Hepatocyte (in vitro differentiated cells): ENCODE measurements around the gene FXYD2. TPM values are rescaled to one million over a fixed set of nuclear protein-coding genes. Genes with fewer than 3 reads are reported as not detected.

ENCODE experiments used
- DNase-seq: peaks from one replicate; pipeline ENCODE4 v3.0.0-alpha.2; 2016; ENCODE audit warnings: low spot score
- H2AFZ ChIP-seq: fragments of 200-600 bp; sonication (generic); 2 replicates; pipeline ENCODE4 v1.6.0; 2016; ENCODE audit warnings: antibody characterized with exemption, mild to moderate bottlenecking
- H3K27ac ChIP-seq: fragments of 200-600 bp; sonication (generic); 2 replicates; pipeline ENCODE4 v1.5.1; 2016; ENCODE audit warnings: mild to moderate bottlenecking
- H3K27me3 ChIP-seq: fragments of 200-600 bp; sonication (generic); 2 replicates; pipeline ENCODE4 v1.6.1; 2016
- H3K36me3 ChIP-seq: fragments of 200-600 bp; sonication (generic); replicated peaks from 2 replicates; pipeline ENCODE4 v1.5.1; 2016; ENCODE audit warnings: low read depth; ENCODE audit not compliant: insufficient read depth
- H3K4me1 ChIP-seq: fragments of 200-600 bp; sonication (generic); 2 replicates; pipeline ENCODE4 v1.5.1; 2016; ENCODE audit warnings: mild to moderate bottlenecking, moderate library complexity; ENCODE audit not compliant: insufficient read depth
- H3K4me2 ChIP-seq: fragments of 200-600 bp; sonication (generic); 2 replicates; pipeline ENCODE4 v1.6.0; 2016
- H3K4me3 ChIP-seq: fragments of 200-600 bp; sonication (generic); 2 replicates; pipeline ENCODE4 v1.5.1; 2016; ENCODE audit warnings: mild to moderate bottlenecking
- H3K79me2 ChIP-seq: fragments of 200-600 bp; sonication (generic); 2 replicates; pipeline ENCODE4 v1.6.0; 2017; ENCODE audit warnings: mild to moderate bottlenecking
- H3K9me2 ChIP-seq: fragments of 200-600 bp; sonication (generic); replicated peaks from 2 replicates; pipeline ENCODE4 v1.6.0; 2017; ENCODE audit warnings: mild to moderate bottlenecking; ENCODE audit not compliant: insufficient read depth
- H3K9me3 ChIP-seq: fragments of 200-600 bp; sonication (generic); 2 replicates; pipeline ENCODE4 v1.5.1; 2016; ENCODE audit warnings: low read depth, mild to moderate bottlenecking
- H4K20me1 ChIP-seq: fragments of 200-600 bp; sonication (generic); 2 replicates; pipeline ENCODE4 v1.6.0; 2016; ENCODE audit warnings: mild to moderate bottlenecking; ENCODE audit not compliant: insufficient read depth, poor library complexity, severe bottlenecking
- CTCF ChIP-seq: fragments of 200-600 bp; sonication (generic); IDR thresholded peaks from 2 replicates; pipeline ENCODE4 v1.5.1; 2016; ENCODE audit warnings: antibody characterized with exemption, mild to moderate bottlenecking; ENCODE audit not compliant: poor library complexity
- EZH2 ChIP-seq: fragments of 200-600 bp; sonication (generic); IDR thresholded peaks from 2 replicates; pipeline ENCODE4 v1.6.1; 2016; ENCODE audit warnings: antibody characterized with exemption, mild to moderate bottlenecking, borderline replicate concordance
- EZH2phosphoT487 ChIP-seq: fragments of 200-600 bp; sonication (generic); IDR thresholded peaks from one replicate; pipeline ENCODE4 v1.6.1; 2018; ENCODE audit warnings: antibody characterized with exemption, mild to moderate bottlenecking, low read depth, moderate library complexity; ENCODE audit not compliant: unreplicated experiment, severe bottlenecking
- WGBS: methylation state at CpG from one replicate; pipeline ENCODE4 v1.1.6; 2016; ENCODE audit warnings: low lambda C conversion rate; ENCODE audit errors: missing lambda C conversion rate; 5-methylcytosine and 5-hydroxymethylcytosine counted together
- polyA plus RNA-seq: library from polyadenylated mRNA; unstranded; fragments of >200 nt; fragmentation: Nextera tagmentation; extraction: Ambion mirVana; gene quantifications from 2 replicates; pipeline ENCODE4 v1.2.1, GENCODE V29; 2016
- total RNA-seq: library from RNA; depleted of rRNA; stranded (reverse); fragments of >200 nt; gene quantifications from 2 replicates; pipeline ENCODE4 v1.2.3, GENCODE V29; 2014

The FXYD2 gene
- total and polyA plus RNA-seq, 2 experiments from 2014 or later: 72.7 to 93.8 TPM

DNA sequence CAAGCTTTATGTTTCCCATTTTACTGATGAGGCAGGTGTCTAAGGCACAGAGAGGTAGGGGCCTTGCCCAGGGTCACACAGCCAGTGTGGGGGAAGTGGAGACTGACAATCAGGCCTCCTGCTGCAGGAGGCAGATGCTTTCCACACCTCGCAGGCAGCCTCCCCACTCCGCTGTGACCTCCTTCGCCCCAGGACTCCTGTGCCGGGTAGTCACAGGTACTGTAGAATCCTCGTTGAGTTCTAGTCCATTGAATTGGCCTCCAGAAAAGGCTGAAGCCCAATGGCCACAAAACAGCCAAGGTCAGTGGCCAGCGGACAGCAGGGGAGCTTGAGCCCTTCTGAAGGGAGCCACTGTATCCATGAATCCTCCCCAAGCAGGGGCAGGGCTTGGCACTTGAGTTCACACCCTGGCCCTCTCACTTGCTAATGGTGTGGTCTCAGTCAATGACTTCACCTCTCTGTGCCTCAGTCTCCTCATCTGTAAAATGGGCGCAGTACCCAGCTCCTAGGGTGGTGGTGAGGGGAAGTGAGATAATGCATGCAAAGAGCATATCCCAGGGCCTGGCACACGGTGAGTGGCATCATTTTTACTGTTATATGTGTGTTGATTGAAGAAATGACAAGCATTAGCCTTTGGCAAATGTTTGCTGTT is 1.1 kb upstream of the FXYD2 start:
- no peaks in the 10 kb centered on the region for H3K9me2 ChIP-seq
- WGBS: 93% methylated on average over 8 of the region's 8 CpGs
- no peak overlapping the region for H3K27ac ChIP-seq
- H3K4me2 ChIP-seq: no peak overlapping the region
- no peak for DNase-seq
- no peaks in the 10 kb centered on the region for H4K20me1 ChIP-seq
- no peak overlapping the region for H2AFZ ChIP-seq
- no peaks in the 10 kb centered on the region for H3K27me3 ChIP-seq
- peaks cover 32% of the 10 kb centered on the region for H3K4me1 ChIP-seq
- no peaks in the 10 kb centered on the region for H3K36me3 ChIP-seq
- H3K4me3 ChIP-seq: no peak overlapping the region
- no peaks in the 10 kb centered on the region for H3K9me3 ChIP-seq
- no peak for TF ChIP-seq EZH2phosphoT487
- no peak for TF ChIP-seq CTCF
- no peak for TF ChIP-seq EZH2
- no peaks in the 10 kb centered on the region for H3K79me2 ChIP-seq

DNA sequence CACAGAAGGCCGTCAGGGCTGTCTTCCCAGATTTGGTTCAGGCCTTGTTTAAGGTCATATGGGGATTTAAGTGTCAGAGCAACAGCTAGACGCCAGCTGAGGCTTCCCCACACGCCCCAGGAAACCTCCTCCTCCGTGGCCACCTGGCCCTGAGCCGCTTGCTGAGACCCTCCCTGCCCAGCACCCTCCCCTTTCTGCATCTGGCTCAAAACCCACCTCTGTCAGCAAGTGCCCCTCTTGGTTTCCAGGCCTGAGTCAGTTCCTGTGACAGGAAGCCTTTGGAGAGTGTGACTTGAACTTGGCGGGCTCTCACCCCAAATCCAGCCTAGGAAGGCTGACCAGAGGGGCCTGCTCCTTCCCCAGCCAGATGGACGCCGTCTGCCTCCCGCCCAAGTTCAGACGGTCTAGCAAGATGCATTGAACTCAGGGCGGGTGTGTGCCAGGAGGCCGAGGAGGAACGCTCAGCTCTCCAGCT is 561 bp downstream of the FXYD2 start:
- no peaks in the 10 kb centered on the region for H3K36me3 ChIP-seq
- no peaks in the 10 kb centered on the region for H3K9me3 ChIP-seq
- no peak for DNase-seq
- peak overlapping the region; percentile 46 for H3K4me2 ChIP-seq
- no peaks in the 10 kb centered on the region for H4K20me1 ChIP-seq
- no peaks in the 10 kb centered on the region for H3K9me2 ChIP-seq
- no peak for TF ChIP-seq EZH2
- TF ChIP-seq EZH2phosphoT487: no peak
- TF ChIP-seq CTCF: no peak
- no peaks in the 10 kb centered on the region for H3K79me2 ChIP-seq
- H3K27me3 ChIP-seq: no peaks in the 10 kb centered on the region
- no peak overlapping the region for H2AFZ ChIP-seq
- H3K27ac ChIP-seq: peak overlapping the region; percentile 30
- 67% methylated on average over 13 of the region's 13 CpGs for WGBS
- H3K4me1 ChIP-seq: peaks cover 28% of the 10 kb centered on the region
- H3K4me3 ChIP-seq: no peak overlapping the region

- WGBS: 80% methylated on average over 18 of the region's 18 CpGs
- Histone ChIP-seq H3K27ac (no peak overlapping the region), H3K27me3 (no peaks in the 10 kb centered on the region), H3K4me1 (peaks cover 22% of the 10 kb centered on the region), H3K9me3 (no peaks in the 10 kb centered on the region), H3K4me3 (no peak overlapping the region), H3K4me2 (no peak overlapping the region), H3K9me2 (no peaks in the 10 kb centered on the region), H3K79me2 (no peaks in the 10 kb centered on the region), H2AFZ (no peak overlapping the region), H4K20me1 (no peaks in the 10 kb centered on the region), H3K36me3 (no peaks in the 10 kb centered on the region)
- no peak for DNase-seq
- no peak for TF ChIP-seq EZH2
- TF ChIP-seq CTCF: peak; percentile 39
Measured at GRCh38 chr11:117823294-117823945, 1.1 kb downstream of the FXYD2 start.
